Measurements from ENCODE around the gene INSL6.

Gene INSL6

DNA sequence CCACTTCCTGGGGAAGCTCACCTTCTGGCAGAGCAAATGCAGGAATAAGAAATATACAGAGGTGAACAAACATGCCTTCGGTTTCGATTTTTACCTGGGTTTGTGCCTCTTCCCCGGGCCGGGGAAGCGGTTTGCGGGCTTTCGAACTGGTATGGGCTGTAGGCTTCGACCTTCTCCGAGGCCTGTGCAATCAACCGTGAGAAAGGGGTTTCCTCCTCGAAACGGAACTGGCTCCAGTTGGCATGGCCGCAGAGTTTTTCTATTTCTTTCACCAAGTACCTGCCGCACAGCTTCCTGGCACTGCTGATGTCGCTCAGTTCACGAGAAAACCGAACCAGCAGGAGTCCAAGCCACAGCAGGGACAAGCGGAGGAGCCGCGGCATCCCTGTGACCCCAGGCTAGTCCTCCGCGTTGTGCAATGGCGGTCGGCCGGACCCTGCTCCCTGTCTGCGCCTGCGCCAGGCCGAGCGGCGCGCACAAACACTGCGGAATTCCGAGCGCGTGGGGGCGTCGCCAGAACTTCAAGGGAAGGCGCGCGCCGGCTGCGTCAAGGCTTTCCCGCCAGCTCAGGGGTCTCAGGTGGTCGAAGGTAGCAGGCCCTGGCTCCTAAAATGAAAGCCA is at the start of gene INSL6:
TSS of gene INSL6 (minus strand) at position 420 of the 621 bp plus-strand sequence. CDS start at position 383, 37 bp downstream.
- H3K27me3 ChIP-seq (ENCODE audit: control insufficient read depth, insufficient read depth, low read length), result no peaks in the 10 kb centered on the region
- no peaks in the 10 kb centered on the region for H3K4me1 ChIP-seq (ENCODE audit: control insufficient read depth, insufficient read depth, low read length)
- whole genome bisulfite sequencing (ENCODE audit: insufficient coverage, insufficient read length), result no CpG with 5 or more reads among the region's 44 CpGs
- H3K36me3 ChIP-seq (ENCODE audit: control insufficient read depth, insufficient read depth, low read length), result no peaks in the 10 kb centered on the region
- H3K4me3 ChIP-seq (ENCODE audit: low read length), result no peak within 1 kb of the TSS
- no peak for DNase-seq (ENCODE audit: low read depth, low spot score)
- no peak within 1 kb of the TSS for H3K27ac ChIP-seq (ENCODE audit: low read length)
- no peaks in the 10 kb centered on the region for H3K9me3 ChIP-seq (ENCODE audit: control insufficient read depth, insufficient read depth, low read length)

GRCh38 chr9:5231212-5231611 is 45.8 kb upstream of the INSL6 start, which contains the start of gene INSL4:
TSS of gene INSL4 (plus strand) at chr9:5231419. CDS start at chr9:5231524, 105 bp downstream.
- no peaks in the 10 kb centered on the region for H3K4me1 ChIP-seq (ENCODE audit: control insufficient read depth, insufficient read depth, low read length)
- H3K4me3 ChIP-seq (ENCODE audit: low read length), result no peak within 1 kb of the TSS
- no peaks in the 10 kb centered on the region for H3K9me3 ChIP-seq (ENCODE audit: control insufficient read depth, insufficient read depth, low read length)
- DNase-seq (ENCODE audit: low read depth, low spot score), result no peak
- no peaks in the 10 kb centered on the region for H3K36me3 ChIP-seq (ENCODE audit: control insufficient read depth, insufficient read depth, low read length)
- no CpG with 5 or more reads among the region's 2 CpGs for WGBS (ENCODE audit: insufficient coverage, insufficient read length)
- no peak within 1 kb of the TSS for H3K27ac ChIP-seq (ENCODE audit: low read length)
- no peaks in the 10 kb centered on the region for H3K27me3 ChIP-seq (ENCODE audit: control insufficient read depth, insufficient read depth, low read length)

DNA sequence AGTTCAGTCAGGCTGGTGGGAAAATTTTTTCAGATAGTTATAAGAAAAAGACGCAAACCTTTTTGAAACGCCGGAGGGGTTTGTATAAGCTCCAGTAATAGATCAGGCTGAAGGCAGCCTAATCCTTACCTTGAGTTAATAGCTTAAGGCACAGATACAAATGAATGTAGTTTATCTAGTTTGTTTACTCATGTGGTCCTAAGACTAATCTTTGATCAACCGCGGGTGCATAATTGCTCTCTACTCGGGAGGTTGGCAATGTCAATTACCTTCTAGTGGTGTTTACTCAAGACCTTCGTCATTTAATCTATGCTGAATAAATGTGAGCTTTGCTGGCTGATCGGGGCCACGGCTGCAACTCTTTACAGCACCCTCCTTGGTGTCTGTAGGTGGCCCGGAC is 45.1 kb upstream of the INSL6 start:
- no CpG with 5 or more reads among the region's 10 CpGs for WGBS (ENCODE audit: insufficient coverage, insufficient read length)

GRCh38 chr9:5205071-5205470 is 19.6 kb upstream of the INSL6 start:
- Histone ChIP-seq H3K27ac (ENCODE audit: low read length) (no peak overlapping the region), H3K4me3 (ENCODE audit: low read length) (no peak overlapping the region), H3K4me1 (ENCODE audit: control insufficient read depth, insufficient read depth, low read length) (no peaks in the 10 kb centered on the region), H3K9me3 (ENCODE audit: control insufficient read depth, insufficient read depth, low read length) (no peaks in the 10 kb centered on the region), H3K36me3 (ENCODE audit: control insufficient read depth, insufficient read depth, low read length) (no peaks in the 10 kb centered on the region), H3K27me3 (ENCODE audit: control insufficient read depth, insufficient read depth, low read length) (no peaks in the 10 kb centered on the region)
- no peak for DNase-seq (ENCODE audit: low read depth, low spot score)

More for the DNA sequence above, 45.1 kb upstream of the INSL6 start:
- Histone ChIP-seq H3K9me3 (ENCODE audit: control insufficient read depth, insufficient read depth, low read length) (no peaks in the 10 kb centered on the region), H3K36me3 (ENCODE audit: control insufficient read depth, insufficient read depth, low read length) (no peaks in the 10 kb centered on the region), H3K4me3 (ENCODE audit: low read length) (no peak overlapping the region), H3K27ac (ENCODE audit: low read length) (no peak overlapping the region), H3K27me3 (ENCODE audit: control insufficient read depth, insufficient read depth, low read length) (no peaks in the 10 kb centered on the region), H3K4me1 (ENCODE audit: control insufficient read depth, insufficient read depth, low read length) (no peaks in the 10 kb centered on the region)
- no peak for DNase-seq (ENCODE audit: low read depth, low spot score)

GRCh38 chr9:5195463-5195862 is 10.0 kb upstream of the INSL6 start:
- H3K36me3 ChIP-seq (ENCODE audit: control insufficient read depth, insufficient read depth, low read length), result no peaks in the 10 kb centered on the region
- H3K27ac ChIP-seq (ENCODE audit: low read length), result no peak overlapping the region
- no peaks in the 10 kb centered on the region for H3K9me3 ChIP-seq (ENCODE audit: control insufficient read depth, insufficient read depth, low read length)
- no peak overlapping the region for H3K4me3 ChIP-seq (ENCODE audit: low read length)
- WGBS (ENCODE audit: insufficient coverage, insufficient read length), result no CpG with 5 or more reads among the region's 1 CpG
- no peak for DNase-seq (ENCODE audit: low read depth, low spot score)
- H3K27me3 ChIP-seq (ENCODE audit: control insufficient read depth, insufficient read depth, low read length), result no peaks in the 10 kb centered on the region
- no peaks in the 10 kb centered on the region for H3K4me1 ChIP-seq (ENCODE audit: control insufficient read depth, insufficient read depth, low read length)

- WGBS (ENCODE audit: insufficient coverage, insufficient read length), result no CpG with 5 or more reads among the region's 2 CpGs
Observed at GRCh38 chr9:5193345-5193744, 7.9 kb upstream of the INSL6 start.

DNA sequence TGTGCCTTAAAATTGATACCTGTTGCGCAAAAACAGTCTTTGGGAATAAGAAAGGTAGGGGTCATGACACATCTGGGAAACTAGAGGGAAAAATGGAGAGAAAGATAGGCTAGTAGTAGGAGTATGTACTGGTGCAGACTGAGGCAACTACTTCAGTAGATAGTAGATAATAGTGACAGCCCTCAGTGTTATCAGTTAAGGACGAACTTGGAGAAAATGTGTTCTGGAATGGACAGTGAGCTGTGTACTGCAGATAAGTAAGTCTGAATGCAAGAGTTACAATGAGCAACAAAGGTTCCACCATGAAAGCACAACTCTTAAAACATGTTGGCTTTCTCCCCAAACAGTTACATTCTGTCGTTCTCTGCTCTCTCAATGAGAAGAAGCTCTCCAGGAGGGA is 6.5 kb upstream of the INSL6 start:
- no peak overlapping the region for H3K27ac ChIP-seq (ENCODE audit: low read length)
- no peaks in the 10 kb centered on the region for H3K4me1 ChIP-seq (ENCODE audit: control insufficient read depth, insufficient read depth, low read length)
- H3K4me3 ChIP-seq (ENCODE audit: low read length), result no peak overlapping the region
- no CpG with 5 or more reads among the region's 3 CpGs for WGBS (ENCODE audit: insufficient coverage, insufficient read length)
- no peak for DNase-seq (ENCODE audit: low read depth, low spot score)
- no peaks in the 10 kb centered on the region for H3K27me3 ChIP-seq (ENCODE audit: control insufficient read depth, insufficient read depth, low read length)
- H3K36me3 ChIP-seq (ENCODE audit: control insufficient read depth, insufficient read depth, low read length), result no peaks in the 10 kb centered on the region
- no peaks in the 10 kb centered on the region for H3K9me3 ChIP-seq (ENCODE audit: control insufficient read depth, insufficient read depth, low read length)

More at GRCh38 chr9:5193345-5193744, 7.9 kb upstream of the INSL6 start:
- Histone ChIP-seq H3K9me3 (ENCODE audit: control insufficient read depth, insufficient read depth, low read length) (no peaks in the 10 kb centered on the region), H3K27me3 (ENCODE audit: control insufficient read depth, insufficient read depth, low read length) (no peaks in the 10 kb centered on the region), H3K27ac (ENCODE audit: low read length) (no peak overlapping the region), H3K4me3 (ENCODE audit: low read length) (no peak overlapping the region), H3K36me3 (ENCODE audit: control insufficient read depth, insufficient read depth, low read length) (no peaks in the 10 kb centered on the region), H3K4me1 (ENCODE audit: control insufficient read depth, insufficient read depth, low read length) (no peaks in the 10 kb centered on the region)
- DNase-seq (ENCODE audit: low read depth, low spot score), result no peak

DNA sequence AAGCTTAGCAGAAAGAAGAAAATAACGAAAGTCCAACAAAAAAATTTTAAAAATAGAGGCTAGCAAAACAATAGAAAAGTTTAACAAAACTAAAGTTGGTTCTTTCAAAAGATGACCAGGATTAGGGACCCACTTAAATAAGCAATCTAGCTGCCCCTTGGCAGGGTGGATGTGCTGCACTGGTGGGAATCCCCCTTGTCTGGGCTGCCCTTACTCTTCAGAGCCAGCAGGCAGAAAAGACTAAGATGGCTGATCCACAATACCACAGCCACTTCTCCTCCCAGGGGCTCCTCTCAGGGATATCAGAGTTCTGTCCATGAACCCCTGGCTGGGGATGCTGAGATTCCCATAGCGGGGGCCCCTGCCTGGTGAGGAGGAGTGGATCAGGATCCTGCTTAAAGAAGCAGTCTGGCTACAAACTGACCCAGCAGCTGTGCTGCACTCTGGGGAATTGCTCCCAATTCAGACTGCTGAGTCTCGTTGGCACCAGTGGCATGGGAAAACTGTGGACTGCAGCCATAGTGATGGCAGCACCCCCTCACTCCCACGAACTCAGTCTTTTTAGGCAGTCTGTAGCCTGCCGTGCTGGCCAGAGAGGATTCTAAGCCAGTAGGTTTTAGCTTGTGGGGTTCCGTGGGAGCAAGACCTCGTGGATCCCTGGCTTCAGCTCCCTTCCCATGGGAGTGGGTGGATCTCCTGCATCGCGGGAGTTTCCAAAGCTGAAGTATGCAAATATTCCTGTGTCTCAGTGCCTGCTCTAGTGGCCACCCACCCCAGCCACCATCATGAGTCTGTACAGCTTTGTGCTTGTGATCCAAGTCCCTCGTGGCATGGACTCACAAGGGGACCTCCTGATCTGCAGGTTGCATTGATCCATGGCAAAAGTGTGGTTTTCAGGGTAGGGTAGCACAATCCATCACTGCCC is 2.9 kb upstream of the INSL6 start:
- WGBS (ENCODE audit: insufficient coverage, insufficient read length), result no CpG with 5 or more reads among the region's 10 CpGs
- Histone ChIP-seq H3K36me3 (ENCODE audit: control insufficient read depth, insufficient read depth, low read length) (no peaks in the 10 kb centered on the region), H3K4me1 (ENCODE audit: control insufficient read depth, insufficient read depth, low read length) (no peaks in the 10 kb centered on the region), H3K27me3 (ENCODE audit: control insufficient read depth, insufficient read depth, low read length) (no peaks in the 10 kb centered on the region), H3K4me3 (ENCODE audit: low read length) (no peak overlapping the region), H3K9me3 (ENCODE audit: control insufficient read depth, insufficient read depth, low read length) (no peaks in the 10 kb centered on the region), H3K27ac (ENCODE audit: low read length) (no peak overlapping the region)
- no peak for DNase-seq (ENCODE audit: low read depth, low spot score)

- Histone ChIP-seq H3K4me3 (ENCODE audit: low read length) (no peak overlapping the region), H3K4me1 (ENCODE audit: control insufficient read depth, insufficient read depth, low read length) (no peaks in the 10 kb centered on the region), H3K27me3 (ENCODE audit: control insufficient read depth, insufficient read depth, low read length) (no peaks in the 10 kb centered on the region), H3K27ac (ENCODE audit: low read length) (no peak overlapping the region), H3K36me3 (ENCODE audit: control insufficient read depth, insufficient read depth, low read length) (no peaks in the 10 kb centered on the region), H3K9me3 (ENCODE audit: control insufficient read depth, insufficient read depth, low read length) (no peaks in the 10 kb centered on the region)
- DNase-seq (ENCODE audit: low read depth, low spot score), result peak; percentile 13
- 100% methylated on average over 1 of the region's 8 CpGs for WGBS (ENCODE audit: insufficient coverage, insufficient read length)
Observed at GRCh38 chr9:5186416-5187169, 1.2 kb upstream of the INSL6 start.

- no peak overlapping the region for H3K4me3 ChIP-seq (ENCODE audit: low read length)
- no CpG with 5 or more reads among the region's 2 CpGs for WGBS (ENCODE audit: insufficient coverage, insufficient read length)
- no peaks in the 10 kb centered on the region for H3K36me3 ChIP-seq (ENCODE audit: control insufficient read depth, insufficient read depth, low read length)
- DNase-seq (ENCODE audit: low read depth, low spot score), result no peak
- no peak overlapping the region for H3K27ac ChIP-seq (ENCODE audit: low read length)
- no peaks in the 10 kb centered on the region for H3K4me1 ChIP-seq (ENCODE audit: control insufficient read depth, insufficient read depth, low read length)
- H3K27me3 ChIP-seq (ENCODE audit: control insufficient read depth, insufficient read depth, low read length), result no peaks in the 10 kb centered on the region
- no peaks in the 10 kb centered on the region for H3K9me3 ChIP-seq (ENCODE audit: control insufficient read depth, insufficient read depth, low read length)
Observed at GRCh38 chr9:5184776-5185175, 663 bp downstream of the INSL6 start.

Data from iPS DF 6.9 (cell line).